ENCODE results near the gene SLC6A9. TPM values are rescaled to one million over a fixed set of nuclear protein-coding genes. Genes with fewer than 3 reads are reported as not detected.

The SLC6A9 gene
- total RNA-seq, 2 donors from 2014 or later: 0.62 TPM; not detected in 1

DNA sequence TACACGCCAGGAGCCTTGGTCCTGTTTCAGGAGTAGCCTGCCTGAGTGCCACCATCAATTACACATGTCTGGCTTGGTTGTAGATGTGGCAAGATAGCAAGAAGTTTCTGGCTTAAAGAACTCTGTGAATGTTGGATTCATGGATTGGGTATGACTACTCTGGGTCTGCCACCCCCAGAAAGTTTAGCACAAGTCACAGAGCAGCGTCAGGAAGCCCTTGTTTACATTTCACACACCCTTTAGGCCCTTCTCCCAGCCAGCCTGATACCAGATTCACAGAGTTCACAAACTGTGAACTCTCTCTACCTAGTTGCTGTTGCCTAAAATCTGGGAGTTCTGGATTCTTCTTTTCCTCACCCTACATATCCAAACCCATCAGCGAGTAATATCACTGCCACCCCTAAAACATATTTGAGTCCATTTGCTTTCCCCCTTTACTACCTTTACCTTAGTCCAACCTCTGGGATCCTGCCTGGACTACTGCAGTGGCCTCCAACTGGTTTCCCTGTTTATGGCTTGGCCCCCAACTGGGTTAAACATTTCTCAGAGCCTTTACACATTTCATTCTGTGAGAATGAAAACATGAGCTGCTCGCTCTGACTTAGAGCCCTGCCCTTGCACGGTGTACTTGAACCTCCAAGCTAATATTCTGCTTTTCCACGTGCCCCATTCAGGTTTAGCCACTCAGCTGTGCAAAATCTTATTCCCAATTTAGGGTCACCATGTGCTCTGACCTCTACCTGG lies 43.9 kb downstream of the SLC6A9 start:
- ATAC-seq (no peak), DNase-seq (no peak)
- peak overlapping the region; percentile 65 for H3K27ac Mint-ChIP-seq
- H3K4me1 Mint-ChIP-seq: peaks cover 23% of the 10 kb centered on the region
- H3K9me3 ChIP-seq (ENCODE audit: control insufficient read depth, low read length, poor library complexity, severe bottlenecking): no peaks in the 10 kb centered on the region
- peaks cover 3% of the 10 kb centered on the region for H3K36me3 Mint-ChIP-seq (ENCODE audit: low read depth)
- H3K27me3 Mint-ChIP-seq: no peaks in the 10 kb centered on the region
- H3K4me3 Mint-ChIP-seq: no peak overlapping the region

DNA sequence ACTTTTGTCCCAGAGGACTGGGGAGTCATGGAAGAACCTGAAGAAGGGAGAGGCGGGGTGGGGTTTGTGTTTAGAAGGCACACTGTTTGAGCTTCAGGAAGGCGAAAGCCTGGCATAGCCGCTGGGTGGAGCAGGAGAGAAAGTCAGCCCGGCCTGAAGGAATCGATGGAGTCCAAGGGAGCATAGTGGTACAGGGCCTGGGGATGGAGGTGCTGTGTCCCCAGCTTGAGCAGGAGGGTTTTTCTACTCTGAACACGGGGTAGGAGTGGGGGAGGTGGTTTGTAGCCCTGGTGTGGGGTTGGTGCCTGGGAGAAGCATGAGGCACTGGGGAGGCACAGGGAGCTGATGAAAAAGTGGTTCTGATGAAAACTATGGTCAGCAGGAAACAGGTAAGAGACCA lies 44.5 kb downstream of the SLC6A9 start:
- no peaks in the 10 kb centered on the region for H3K9me3 ChIP-seq (ENCODE audit: control insufficient read depth, low read length, poor library complexity, severe bottlenecking)
- H3K36me3 Mint-ChIP-seq (ENCODE audit: low read depth): peaks cover 4% of the 10 kb centered on the region
- DNase-seq (no peak), ATAC-seq (no peak)
- H3K27ac Mint-ChIP-seq: no peak overlapping the region
- no peaks in the 10 kb centered on the region for H3K27me3 Mint-ChIP-seq
- peaks cover 24% of the 10 kb centered on the region for H3K4me1 Mint-ChIP-seq
- no peak overlapping the region for H3K4me3 Mint-ChIP-seq

DNA sequence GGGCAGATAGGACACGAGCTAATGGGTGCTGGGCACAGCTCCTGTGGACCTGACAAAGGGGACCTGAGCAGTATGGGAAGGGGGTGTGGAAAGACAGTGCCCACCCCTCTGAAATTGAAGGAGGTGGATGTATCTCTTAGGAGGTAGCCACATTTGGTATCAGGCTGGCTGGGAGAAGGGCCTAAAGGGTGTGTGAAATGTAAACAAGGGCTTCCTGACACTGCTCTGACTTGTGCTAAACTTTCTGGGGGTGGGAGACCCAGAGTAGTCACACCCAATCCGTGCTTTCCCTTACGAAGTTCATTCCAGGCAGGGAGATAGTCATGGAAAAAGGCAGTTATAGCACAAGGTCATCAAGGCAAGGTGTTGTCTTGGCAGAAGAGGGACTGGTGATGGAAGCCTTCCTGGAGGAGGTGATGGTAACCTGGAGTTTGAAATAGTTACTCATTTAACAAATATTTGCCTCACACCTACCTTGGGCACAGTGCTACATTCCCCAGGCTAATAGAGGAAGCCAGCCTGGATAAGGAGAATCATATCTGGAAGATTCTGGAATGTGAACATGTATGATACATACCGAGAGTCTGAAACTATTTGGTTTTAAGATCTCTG lies 45.2 kb downstream of the SLC6A9 start:
- peaks cover 20% of the 10 kb centered on the region for H3K4me1 Mint-ChIP-seq
- no peak overlapping the region for H3K27ac Mint-ChIP-seq
- no peaks in the 10 kb centered on the region for H3K9me3 ChIP-seq (ENCODE audit: control insufficient read depth, low read length, poor library complexity, severe bottlenecking)
- DNase-seq (no peak), ATAC-seq (no peak)
- H3K36me3 Mint-ChIP-seq (ENCODE audit: low read depth): peaks cover 4% of the 10 kb centered on the region
- H3K4me3 Mint-ChIP-seq: no peak overlapping the region
- no peaks in the 10 kb centered on the region for H3K27me3 Mint-ChIP-seq

DNA sequence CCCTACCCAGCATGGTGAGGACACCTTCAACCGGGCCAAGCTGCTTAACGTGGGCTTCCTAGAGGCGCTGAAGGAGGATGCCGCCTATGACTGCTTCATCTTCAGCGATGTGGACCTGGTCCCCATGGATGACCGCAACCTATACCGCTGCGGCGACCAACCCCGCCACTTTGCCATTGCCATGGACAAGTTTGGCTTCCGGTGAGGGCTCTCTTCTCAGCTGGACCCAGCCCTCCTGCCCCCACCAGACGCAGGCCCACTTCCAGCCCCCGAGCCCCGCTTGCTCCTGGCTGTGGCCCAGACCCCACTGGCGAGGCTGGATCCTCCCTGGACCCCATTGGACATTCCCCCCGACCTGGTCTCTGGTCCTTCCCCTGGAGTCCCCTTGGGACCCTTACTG lies 46.4 kb downstream of the SLC6A9 start:
- H3K27me3 Mint-ChIP-seq: no peaks in the 10 kb centered on the region
- peaks cover 4% of the 10 kb centered on the region for H3K36me3 Mint-ChIP-seq (ENCODE audit: low read depth)
- no peak overlapping the region for H3K27ac Mint-ChIP-seq
- H3K4me1 Mint-ChIP-seq: peaks cover 28% of the 10 kb centered on the region
- H3K9me3 ChIP-seq (ENCODE audit: control insufficient read depth, low read length, poor library complexity, severe bottlenecking): no peaks in the 10 kb centered on the region
- no peak overlapping the region for H3K4me3 Mint-ChIP-seq
- DNase-seq (no peak), ATAC-seq (no peak)

DNA sequence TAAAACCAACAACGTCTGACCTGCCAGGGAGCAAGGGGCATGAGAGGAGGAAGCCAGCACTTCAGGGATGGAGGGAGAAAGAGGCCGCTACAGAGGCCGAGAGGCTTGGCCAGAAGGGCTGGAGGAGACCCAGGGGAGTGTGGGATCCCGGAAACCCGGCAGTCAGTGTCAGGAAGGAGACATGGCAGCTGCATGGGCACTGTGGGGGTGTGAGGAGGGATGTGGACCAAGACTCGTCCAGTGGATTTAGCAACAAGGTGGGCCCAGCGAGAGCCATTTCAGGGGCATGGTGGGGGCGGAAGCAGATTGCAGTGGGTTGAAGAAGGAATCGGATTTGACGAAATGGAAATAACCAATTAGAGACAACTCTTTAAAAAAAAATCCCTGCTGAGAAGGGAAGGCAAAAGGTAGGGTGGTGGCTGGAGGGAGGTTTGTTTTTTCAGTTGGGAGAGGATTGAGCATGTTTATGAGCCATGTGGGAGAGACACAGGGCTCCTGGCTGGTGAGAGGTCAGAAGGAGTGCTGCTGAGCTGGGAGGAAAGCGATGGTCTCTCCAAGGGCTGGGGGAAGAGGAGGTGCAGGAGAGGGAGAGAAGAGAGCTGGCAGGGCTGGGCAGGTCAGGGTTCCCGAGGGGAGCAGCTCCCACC lies 47.9 kb downstream of the SLC6A9 start:
- peaks cover 33% of the 10 kb centered on the region for H3K4me1 Mint-ChIP-seq
- peak overlapping the region; percentile 63 for H3K27ac Mint-ChIP-seq
- peaks cover 4% of the 10 kb centered on the region for H3K36me3 Mint-ChIP-seq (ENCODE audit: low read depth)
- no peak overlapping the region for H3K4me3 Mint-ChIP-seq
- ATAC-seq: no peak
- no peaks in the 10 kb centered on the region for H3K9me3 ChIP-seq (ENCODE audit: control insufficient read depth, low read length, poor library complexity, severe bottlenecking)
- no peaks in the 10 kb centered on the region for H3K27me3 Mint-ChIP-seq
- no peak for DNase-seq

DNA sequence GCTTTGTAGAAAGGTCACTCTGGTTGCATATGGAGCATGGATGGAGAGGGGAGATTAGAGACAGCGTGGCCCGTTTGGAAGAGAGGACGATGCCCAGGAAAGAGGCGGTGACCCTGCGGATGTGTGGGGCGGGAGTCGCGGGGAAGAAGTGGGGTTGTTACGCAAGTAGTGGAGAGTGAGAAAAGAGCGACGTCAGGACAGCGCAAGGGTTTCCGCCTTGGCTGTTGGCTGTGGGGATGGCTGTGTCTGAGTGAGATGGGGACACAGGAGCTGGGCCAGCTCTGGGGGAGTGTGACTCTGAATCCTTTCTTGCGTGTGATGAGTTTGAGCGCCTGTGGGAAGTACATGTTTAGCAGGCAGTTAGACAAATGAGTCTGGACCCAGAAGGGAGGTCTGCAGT lies 48.5 kb downstream of the SLC6A9 start:
- DNase-seq (no peak), ATAC-seq (no peak)
- no peaks in the 10 kb centered on the region for H3K27me3 Mint-ChIP-seq
- no peak overlapping the region for H3K27ac Mint-ChIP-seq
- no peaks in the 10 kb centered on the region for H3K9me3 ChIP-seq (ENCODE audit: control insufficient read depth, low read length, poor library complexity, severe bottlenecking)
- H3K4me3 Mint-ChIP-seq: no peak overlapping the region
- peaks cover 6% of the 10 kb centered on the region for H3K36me3 Mint-ChIP-seq (ENCODE audit: low read depth)
- peaks cover 38% of the 10 kb centered on the region for H3K4me1 Mint-ChIP-seq

DNA sequence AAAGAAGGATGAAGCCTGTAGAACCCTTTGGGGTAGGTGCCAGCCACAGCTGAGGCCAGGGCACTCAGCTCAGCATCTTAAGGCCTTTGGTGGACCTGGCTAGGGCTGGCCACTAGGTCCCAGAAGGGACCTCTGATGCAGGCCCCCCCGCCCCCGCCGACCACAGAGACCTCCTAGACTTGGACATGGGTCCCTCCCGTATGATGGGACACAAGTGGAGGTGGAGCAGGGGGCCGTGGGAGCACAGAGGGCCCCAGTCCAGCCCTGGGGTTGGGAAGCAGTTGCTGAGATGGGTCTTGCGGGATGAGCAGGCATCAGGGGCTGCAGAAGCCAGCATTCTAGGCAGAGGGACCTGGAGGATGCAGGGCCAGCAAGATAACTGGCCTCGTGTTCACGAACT lies 49.0 kb downstream of the SLC6A9 start:
- H3K4me1 Mint-ChIP-seq: peaks cover 44% of the 10 kb centered on the region

DNA sequence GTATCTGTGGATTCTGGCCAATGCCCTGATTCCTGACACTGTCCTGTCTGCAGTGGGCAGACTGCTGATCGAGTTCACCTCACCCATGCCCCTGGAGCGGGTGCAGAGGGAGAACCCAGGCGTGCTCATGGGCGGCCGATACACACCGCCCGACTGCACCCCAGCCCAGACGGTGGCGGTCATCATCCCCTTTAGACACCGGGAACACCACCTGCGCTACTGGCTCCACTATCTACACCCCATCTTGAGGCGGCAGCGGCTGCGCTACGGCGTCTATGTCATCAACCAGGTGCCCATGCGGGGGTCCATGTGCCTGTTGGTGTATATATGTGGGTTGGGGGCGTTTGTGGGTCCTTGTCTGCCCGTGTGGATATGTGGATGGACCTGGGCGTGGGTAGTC lies 49.6 kb downstream of the SLC6A9 start:
- Mint-ChIP-seq H3K27me3 (no peaks in the 10 kb centered on the region), H3K4me3 (no peak overlapping the region), H3K4me1 (peaks cover 49% of the 10 kb centered on the region), H3K36me3 (ENCODE audit: low read depth) (peaks cover 17% of the 10 kb centered on the region), H3K27ac (no peak overlapping the region)
- DNase-seq (no peak), ATAC-seq (no peak)
- no peaks in the 10 kb centered on the region for H3K9me3 ChIP-seq (ENCODE audit: control insufficient read depth, low read length, poor library complexity, severe bottlenecking)

More for the DNA sequence above, 49.0 kb downstream of the SLC6A9 start:
- DNase-seq (no peak), ATAC-seq (no peak)
- no peak overlapping the region for H3K27ac Mint-ChIP-seq
- no peaks in the 10 kb centered on the region for H3K27me3 Mint-ChIP-seq
- H3K9me3 ChIP-seq (ENCODE audit: control insufficient read depth, low read length, poor library complexity, severe bottlenecking): no peaks in the 10 kb centered on the region
- H3K36me3 Mint-ChIP-seq (ENCODE audit: low read depth): peaks cover 12% of the 10 kb centered on the region
- no peak overlapping the region for H3K4me3 Mint-ChIP-seq

DNA sequence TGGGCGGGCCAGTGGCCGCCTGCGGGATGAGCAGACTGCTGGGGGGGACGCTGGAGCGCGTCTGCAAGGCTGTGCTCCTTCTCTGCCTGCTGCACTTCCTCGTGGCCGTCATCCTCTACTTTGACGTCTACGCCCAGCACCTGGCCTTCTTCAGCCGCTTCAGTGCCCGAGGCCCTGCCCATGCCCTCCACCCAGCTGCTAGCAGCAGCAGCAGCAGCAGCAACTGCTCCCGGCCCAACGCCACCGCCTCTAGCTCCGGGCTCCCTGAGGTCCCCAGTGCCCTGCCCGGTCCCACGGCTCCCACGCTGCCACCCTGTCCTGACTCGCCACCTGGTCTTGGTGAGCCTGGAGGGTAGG lies 50.1 kb downstream of the SLC6A9 start:
- H3K4me3 Mint-ChIP-seq: peak overlapping the region; percentile 95
- H3K27ac Mint-ChIP-seq: no peak overlapping the region
- DNase-seq (no peak), ATAC-seq (no peak)
- peaks cover 54% of the 10 kb centered on the region for H3K4me1 Mint-ChIP-seq
- H3K9me3 ChIP-seq (ENCODE audit: control insufficient read depth, low read length, poor library complexity, severe bottlenecking): no peaks in the 10 kb centered on the region
- no peaks in the 10 kb centered on the region for H3K27me3 Mint-ChIP-seq
- peaks cover 17% of the 10 kb centered on the region for H3K36me3 Mint-ChIP-seq (ENCODE audit: low read depth)

DNA sequence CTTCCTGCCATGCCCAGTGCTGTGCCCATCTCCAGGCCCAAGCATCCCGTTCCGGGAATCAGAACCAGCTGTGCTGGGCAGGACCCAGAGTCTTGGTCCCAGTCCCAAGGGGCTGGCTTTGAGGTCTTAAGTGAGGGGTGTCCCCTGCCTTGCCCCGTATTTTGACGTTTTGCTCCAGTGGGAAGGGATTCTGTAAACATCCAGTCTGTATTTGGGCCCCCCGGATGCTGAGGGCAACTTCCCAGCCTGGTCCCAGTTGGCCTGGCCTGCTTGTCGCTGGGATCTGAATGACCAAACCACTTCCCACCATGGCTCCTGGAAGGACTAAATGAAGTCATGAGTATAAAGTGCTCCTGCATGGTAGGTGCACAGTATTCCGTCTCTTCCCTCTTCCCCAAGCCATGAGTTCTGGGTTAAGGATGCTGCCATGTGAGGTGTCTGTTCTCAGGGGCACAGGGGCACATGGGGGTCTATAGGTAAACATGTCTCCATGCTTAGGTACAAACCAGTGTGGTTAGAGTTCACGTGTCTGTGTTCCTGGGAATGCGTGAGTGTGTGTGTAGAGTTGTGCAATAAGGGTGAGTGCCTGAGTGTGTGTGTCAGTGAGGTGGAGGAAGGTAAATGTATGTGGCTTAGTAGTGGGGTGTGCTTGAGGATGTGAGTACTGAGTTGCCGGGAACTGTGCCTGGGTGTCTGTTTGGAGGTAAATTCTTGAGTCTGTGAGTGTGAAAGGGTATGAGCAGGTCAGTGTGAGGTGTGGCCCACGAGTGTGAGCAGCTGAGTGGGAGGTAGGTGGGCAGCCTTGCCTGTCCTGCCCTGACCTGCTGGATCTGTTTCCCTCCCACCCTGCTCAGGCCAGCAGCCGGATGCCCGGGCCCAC lies 50.8 kb downstream of the SLC6A9 start:
- H3K36me3 Mint-ChIP-seq (ENCODE audit: low read depth): peaks cover 17% of the 10 kb centered on the region
- H3K27ac Mint-ChIP-seq: no peak overlapping the region
- DNase-seq: no peak
- peaks cover 59% of the 10 kb centered on the region for H3K4me1 Mint-ChIP-seq
- no peak for ATAC-seq
- H3K9me3 ChIP-seq (ENCODE audit: control insufficient read depth, low read length, poor library complexity, severe bottlenecking): no peaks in the 10 kb centered on the region
- peak overlapping the region; percentile 95 for H3K4me3 Mint-ChIP-seq
- no peaks in the 10 kb centered on the region for H3K27me3 Mint-ChIP-seq

DNA sequence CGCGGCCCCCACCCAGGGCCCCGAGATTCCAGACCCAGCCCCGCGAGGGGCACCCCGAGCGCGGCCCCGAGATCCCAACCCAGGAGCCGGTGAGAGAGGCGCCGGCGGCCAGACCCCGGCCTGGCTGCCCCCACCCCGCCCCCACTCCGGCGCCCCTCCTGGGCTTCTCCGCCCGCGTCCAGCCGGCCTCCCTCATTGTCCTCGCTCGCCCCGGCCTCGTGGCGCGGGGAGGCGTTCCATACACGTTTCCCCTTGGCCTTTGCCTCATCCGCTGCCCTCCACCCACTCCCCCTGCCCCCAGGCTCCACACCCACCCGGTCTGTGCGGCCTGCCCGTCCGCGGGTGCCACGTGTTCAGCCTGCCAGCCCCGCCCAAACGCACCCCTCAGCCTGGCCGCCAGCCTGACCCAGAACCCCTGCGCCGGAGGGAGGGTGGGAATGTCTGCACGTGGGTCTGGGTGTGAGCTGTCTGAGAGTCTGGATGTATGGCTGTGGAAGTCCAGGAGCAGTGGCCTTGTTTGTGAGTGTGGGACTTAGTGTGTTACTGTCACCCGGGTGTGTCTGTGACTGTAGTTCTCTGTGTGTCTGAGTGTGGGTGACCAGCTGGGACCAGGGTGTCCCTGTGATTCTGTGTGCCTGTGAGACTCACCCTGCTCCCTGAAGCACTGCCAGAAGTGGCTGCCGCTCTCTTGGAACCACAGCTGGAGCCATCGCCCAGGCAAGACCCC lies 51.6 kb downstream of the SLC6A9 start:
- Mint-ChIP-seq H3K27ac (no peak overlapping the region), H3K36me3 (ENCODE audit: low read depth) (peaks cover 17% of the 10 kb centered on the region)

DNA sequence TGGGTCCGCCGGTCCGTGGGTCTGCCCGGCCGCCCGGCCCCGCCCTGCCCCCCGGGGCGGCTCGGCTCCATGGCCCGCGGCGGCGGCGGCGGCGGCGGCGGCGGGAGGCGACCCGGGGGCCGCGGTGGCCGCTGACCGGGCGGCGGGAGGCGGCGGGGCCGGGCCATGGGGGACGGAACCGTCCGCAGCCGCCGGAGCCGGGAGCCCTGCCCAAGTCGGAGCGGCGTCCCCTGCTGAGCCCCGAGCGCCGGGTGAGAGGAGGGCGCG lies 52.1 kb downstream of the SLC6A9 start:
- no peaks in the 10 kb centered on the region for H3K9me3 ChIP-seq (ENCODE audit: control insufficient read depth, low read length, poor library complexity, severe bottlenecking)
- Mint-ChIP-seq H3K27ac (no peak overlapping the region), H3K4me3 (no peak overlapping the region), H3K4me1 (peaks cover 59% of the 10 kb centered on the region), H3K36me3 (ENCODE audit: low read depth) (peaks cover 19% of the 10 kb centered on the region), H3K27me3 (no peaks in the 10 kb centered on the region)
- ATAC-seq (no peak), DNase-seq (no peak)

More for the DNA sequence above, 51.6 kb downstream of the SLC6A9 start:
- Mint-ChIP-seq H3K27me3 (no peaks in the 10 kb centered on the region), H3K4me1 (peaks cover 59% of the 10 kb centered on the region), H3K4me3 (peak overlapping the region; percentile 95)
- ATAC-seq (no peak), DNase-seq (no peak)
- H3K9me3 ChIP-seq (ENCODE audit: control insufficient read depth, low read length, poor library complexity, severe bottlenecking): no peaks in the 10 kb centered on the region

Data from T-helper 17 cell (primary cell).